ENCODE data around the gene EIF4EBP2. TPM values are rescaled to one million over a fixed set of nuclear protein-coding genes. Genes with fewer than 3 reads are reported as not detected.

The EIF4EBP2 gene
- total RNA-seq, 1 experiment from 2014 or later = 166 TPM

DNA sequence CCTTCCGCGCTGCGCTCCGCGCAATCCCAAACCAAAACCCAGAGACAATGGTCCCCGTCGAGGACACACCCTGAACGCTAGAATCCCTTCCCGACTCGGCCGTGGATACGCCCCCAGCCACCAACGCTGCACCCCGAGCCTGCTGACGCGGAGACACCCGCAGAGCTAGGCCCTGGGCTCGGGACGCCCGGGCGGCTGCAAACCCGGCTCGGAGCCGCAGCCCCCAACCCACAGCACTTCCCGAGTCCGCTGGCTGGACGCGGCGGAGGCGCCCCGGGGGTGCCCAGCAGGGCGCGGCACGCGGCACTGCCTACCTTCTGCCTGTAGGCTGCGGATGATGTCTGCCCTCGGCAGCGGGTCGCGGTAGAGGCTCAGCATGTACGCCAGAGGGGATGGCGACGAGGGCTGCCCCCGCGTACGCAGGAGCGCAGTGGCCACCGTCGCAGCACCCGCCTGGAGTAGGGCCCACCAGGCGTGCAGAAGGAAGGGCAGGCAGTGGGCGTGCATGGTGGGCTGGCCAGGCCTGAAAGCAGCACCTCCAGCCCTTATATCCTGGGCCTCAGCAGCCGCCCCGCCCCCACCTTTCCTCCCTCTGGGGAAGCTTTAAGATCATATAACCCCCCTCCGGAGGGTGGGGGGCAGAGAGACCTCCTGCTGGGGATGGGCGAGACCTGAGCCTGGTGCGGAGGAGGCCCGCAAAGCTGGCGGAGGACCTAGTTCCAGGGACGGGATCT, 37.4 kb downstream of the EIF4EBP2 start, which contains the start of gene NODAL:
NODAL (minus strand) TSS at position 521 of the 734 bp plus-strand sequence; CDS start at position 507, 14 bp downstream.
- Mint-ChIP-seq H3K27me3 (ENCODE audit: insufficient read depth, unreplicated experiment) (no peaks in the 10 kb centered on the region), H3K27ac (ENCODE audit: unreplicated experiment) (peak within 1 kb of the TSS; percentile 74), H3K4me1 (ENCODE audit: low read depth, unreplicated experiment) (peaks cover 34% of the 10 kb centered on the region), H3K36me3 (ENCODE audit: insufficient read depth, unreplicated experiment) (peaks cover 22% of the 10 kb centered on the region), H3K4me3 (ENCODE audit: unreplicated experiment) (peak within 1 kb of the TSS; percentile 12), H3K9me3 (ENCODE audit: unreplicated experiment) (no peaks in the 10 kb centered on the region)
- CTCF ChIA-PET = interaction anchor here (0.6 to 2.4 kb wide), 4 partner anchors 10 to 77 kb away, joined by 3 to 17 read pairs (median 5); no protein-coding TSS in a partner anchor
- no peak for TF ChIP-seq CTCF (IDR thresholded peaks at IDR 0.05; ENCODE audit: insufficient read depth in 1 of 2, low read depth in 1 of 2, low read length in 1 of 2, severe bottlenecking in 1 of 2, unreplicated experiment in 1 of 2)
- H3K4me1 ChIP-seq = peaks cover 48% of the 10 kb centered on the region
- no peaks in the 10 kb centered on the region for H3K9me3 ChIP-seq
- H3K4me3 ChIP-seq (ENCODE audit: low read depth, low read length) = no peak within 1 kb of the TSS
- no TSS peak for BruUV-seq (replicated peaks)
- no peaks in the 10 kb centered on the region for H3K36me3 ChIP-seq (ENCODE audit: control insufficient read depth, insufficient read depth, low read length)
- intact Hi-C loops (cut with micrococcal nuclease; ENCODE audit: unreplicated experiment) = no loop called here
- no peaks in the 10 kb centered on the region for H3K27me3 ChIP-seq (replicated peaks; ENCODE audit: control insufficient read depth, insufficient read depth, low read length)
- POLR2A ChIA-PET = interaction anchor here (0.5 to 1.4 kb wide), 3 partner anchors 36 to 74 kb away, joined by 3 to 9 read pairs (median 4); partner anchors contain the start of gene EIF4EBP2
- no peak for DNase-seq

GRCh38 chr10:70441895-70442309, 38.0 kb downstream of the EIF4EBP2 start:
- Histone ChIP-seq H3K4me3 (ENCODE audit: low read depth, low read length) (no peak overlapping the region), H3K9me3 (no peaks in the 10 kb centered on the region), H3K36me3 (ENCODE audit: control insufficient read depth, insufficient read depth, low read length) (no peaks in the 10 kb centered on the region), H3K4me1 (peaks cover 54% of the 10 kb centered on the region), H3K27me3 (replicated peaks; ENCODE audit: control insufficient read depth, insufficient read depth, low read length) (no peaks in the 10 kb centered on the region)
- POLR2A ChIA-PET = interaction anchor here (0.5 to 1.4 kb wide), 5 partner anchors 11 to 74 kb away, joined by 3 to 9 read pairs (median 3); partner anchors contain the start of gene EIF4EBP2
- CTCF ChIA-PET = interaction anchor here (0.7 to 2.4 kb wide), 11 partner anchors 8 to 295 kb away, joined by 3 to 21 read pairs (median 5); partner anchors contain the start of genes EIF4EBP2 and TYSND1
- Mint-ChIP-seq H3K4me3 (ENCODE audit: unreplicated experiment) (peak overlapping the region; percentile 12), H3K9me3 (ENCODE audit: unreplicated experiment) (no peaks in the 10 kb centered on the region), H3K27me3 (ENCODE audit: insufficient read depth, unreplicated experiment) (no peaks in the 10 kb centered on the region), H3K36me3 (ENCODE audit: insufficient read depth, unreplicated experiment) (peaks cover 22% of the 10 kb centered on the region), H3K4me1 (ENCODE audit: low read depth, unreplicated experiment) (peaks cover 40% of the 10 kb centered on the region), H3K27ac (ENCODE audit: unreplicated experiment) (peak overlapping the region; percentile 39)
- TF ChIP-seq CTCF (IDR thresholded peaks at IDR 0.05; ENCODE audit: insufficient read depth in 1 of 2, low read depth in 1 of 2, low read length in 1 of 2, severe bottlenecking in 1 of 2, unreplicated experiment in 1 of 2) = no peak
- BruUV-seq (replicated peaks) = no TSS peak
- intact Hi-C loops (cut with micrococcal nuclease; ENCODE audit: unreplicated experiment) = loop anchor here (1.0 kb wide), 3 partner anchors 12 to 17 kb away; no protein-coding TSS in a partner anchor
- no peak for DNase-seq

DNA sequence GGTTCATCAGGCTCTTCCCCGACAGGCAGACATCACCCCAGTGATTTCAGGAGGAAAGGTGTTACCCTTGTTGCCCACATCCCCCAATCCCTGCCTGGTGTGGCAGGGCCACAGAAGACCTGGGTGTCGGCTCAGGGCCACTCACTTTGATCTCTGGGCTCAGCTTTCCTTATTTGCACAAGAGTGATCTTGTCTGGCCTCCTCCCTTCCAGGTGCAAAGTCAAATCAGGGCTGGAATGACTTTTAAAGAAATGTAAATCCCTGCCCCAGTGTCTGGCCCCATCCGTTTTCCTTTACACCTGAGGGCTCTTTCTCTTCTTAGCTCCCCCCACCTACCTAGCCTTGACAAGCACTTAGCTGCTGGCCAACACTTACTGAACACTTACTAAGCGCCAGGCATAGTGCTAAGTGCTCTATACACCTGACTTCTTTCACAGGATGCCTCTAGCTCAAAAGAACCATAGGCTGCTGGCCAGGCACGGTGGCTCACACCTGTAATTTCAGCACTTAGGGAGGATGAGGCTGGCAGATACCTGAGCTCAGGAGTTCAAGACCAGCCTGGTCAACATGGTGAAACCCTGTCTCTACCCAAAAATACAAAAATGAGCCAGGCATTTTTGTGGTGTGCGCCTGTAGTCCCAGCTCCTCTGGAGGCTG, 38.5 kb downstream of the EIF4EBP2 start:
- no peaks in the 10 kb centered on the region for H3K27me3 ChIP-seq (replicated peaks; ENCODE audit: control insufficient read depth, insufficient read depth, low read length)
- H3K4me1 ChIP-seq = peaks cover 59% of the 10 kb centered on the region
- intact Hi-C loops (cut with micrococcal nuclease; ENCODE audit: unreplicated experiment) = loop anchor here (1.0 kb wide), 3 partner anchors 12 to 17 kb away; no protein-coding TSS in a partner anchor
- H3K9me3 Mint-ChIP-seq (ENCODE audit: unreplicated experiment) = no peaks in the 10 kb centered on the region
- peak overlapping the region; percentile 39 for H3K27ac Mint-ChIP-seq (ENCODE audit: unreplicated experiment)
- H3K4me3 ChIP-seq (ENCODE audit: low read depth, low read length) = no peak overlapping the region
- peaks cover 22% of the 10 kb centered on the region for H3K36me3 Mint-ChIP-seq (ENCODE audit: insufficient read depth, unreplicated experiment)
- ChIA-PET POLR2A (interaction anchor here (0.9 to 1.4 kb wide), 4 partner anchors 12 to 39 kb away, joined by 3 to 9 read pairs (median 4); partner anchors contain the start of gene EIF4EBP2), CTCF (interaction anchor here (0.6 to 2.4 kb wide), 14 partner anchors 8 to 296 kb away, joined by 3 to 21 read pairs (median 4); partner anchors contain the start of genes EIF4EBP2 and TYSND1)
- peak; percentile 90 to 93 for DNase-seq
- no peaks in the 10 kb centered on the region for H3K9me3 ChIP-seq
- peak overlapping the region; percentile 12 for H3K4me3 Mint-ChIP-seq (ENCODE audit: unreplicated experiment)
- no peaks in the 10 kb centered on the region for H3K27me3 Mint-ChIP-seq (ENCODE audit: insufficient read depth, unreplicated experiment)
- no peak for TF ChIP-seq CTCF (IDR thresholded peaks at IDR 0.05; ENCODE audit: insufficient read depth in 1 of 2, low read depth in 1 of 2, low read length in 1 of 2, severe bottlenecking in 1 of 2, unreplicated experiment in 1 of 2)
- H3K36me3 ChIP-seq (ENCODE audit: control insufficient read depth, insufficient read depth, low read length) = no peaks in the 10 kb centered on the region
- H3K4me1 Mint-ChIP-seq (ENCODE audit: low read depth, unreplicated experiment) = peaks cover 45% of the 10 kb centered on the region
- BruUV-seq (replicated peaks) = no TSS peak
